NCI-H1048 (cell line): Measurements from ENCODE around the gene AKAP13.
A peak's percentile ranks its signal among the peaks of the same experiment; 100 is the strongest.
"Not testable (repeated sequence)": the region's sequence is repeated elsewhere in the genome, so short reads cannot be mapped to it uniquely, and the experiment has no call there.

ENCODE experiments used
- DNase-seq: peaks from one replicate; lab custom pipeline; 2025; lab: John Stamatoyannopoulos, UW

Gene AKAP13

GRCh38 chr15:85571780-85572179 is 191.4 kb downstream of the AKAP13 start:
- DNase-seq: no peak

- no peak for DNase-seq
Measured at GRCh38 chr15:85576392-85576791, 196.0 kb downstream of the AKAP13 start.

- DNase-seq: no peak
Measured at GRCh38 chr15:85578941-85579701, 198.7 kb downstream of the AKAP13 start.

- DNase-seq: no peak
Measured at GRCh38 chr15:85579957-85580694, 199.7 kb downstream of the AKAP13 start.

DNA sequence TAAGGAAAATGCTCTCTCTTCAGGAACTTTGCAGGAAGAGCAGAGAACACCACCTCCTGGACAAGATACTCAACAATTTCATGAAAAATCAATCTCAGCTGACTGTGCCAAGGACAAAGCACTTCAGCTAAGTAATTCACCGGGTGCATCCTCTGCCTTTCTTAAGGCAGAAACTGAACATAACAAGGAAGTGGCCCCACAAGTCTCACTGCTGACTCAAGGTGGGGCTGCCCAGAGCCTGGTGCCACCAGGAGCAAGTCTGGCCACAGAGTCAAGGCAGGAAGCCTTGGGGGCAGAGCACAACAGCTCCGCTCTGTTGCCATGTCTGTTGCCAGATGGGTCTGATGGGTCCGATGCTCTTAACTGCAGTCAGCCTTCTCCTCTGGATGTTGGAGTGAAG is 200.5 kb downstream of the AKAP13 start:
- DNase-seq: no peak

- no peak for DNase-seq
Measured at GRCh38 chr15:85581495-85581894, 201.1 kb downstream of the AKAP13 start.

DNA sequence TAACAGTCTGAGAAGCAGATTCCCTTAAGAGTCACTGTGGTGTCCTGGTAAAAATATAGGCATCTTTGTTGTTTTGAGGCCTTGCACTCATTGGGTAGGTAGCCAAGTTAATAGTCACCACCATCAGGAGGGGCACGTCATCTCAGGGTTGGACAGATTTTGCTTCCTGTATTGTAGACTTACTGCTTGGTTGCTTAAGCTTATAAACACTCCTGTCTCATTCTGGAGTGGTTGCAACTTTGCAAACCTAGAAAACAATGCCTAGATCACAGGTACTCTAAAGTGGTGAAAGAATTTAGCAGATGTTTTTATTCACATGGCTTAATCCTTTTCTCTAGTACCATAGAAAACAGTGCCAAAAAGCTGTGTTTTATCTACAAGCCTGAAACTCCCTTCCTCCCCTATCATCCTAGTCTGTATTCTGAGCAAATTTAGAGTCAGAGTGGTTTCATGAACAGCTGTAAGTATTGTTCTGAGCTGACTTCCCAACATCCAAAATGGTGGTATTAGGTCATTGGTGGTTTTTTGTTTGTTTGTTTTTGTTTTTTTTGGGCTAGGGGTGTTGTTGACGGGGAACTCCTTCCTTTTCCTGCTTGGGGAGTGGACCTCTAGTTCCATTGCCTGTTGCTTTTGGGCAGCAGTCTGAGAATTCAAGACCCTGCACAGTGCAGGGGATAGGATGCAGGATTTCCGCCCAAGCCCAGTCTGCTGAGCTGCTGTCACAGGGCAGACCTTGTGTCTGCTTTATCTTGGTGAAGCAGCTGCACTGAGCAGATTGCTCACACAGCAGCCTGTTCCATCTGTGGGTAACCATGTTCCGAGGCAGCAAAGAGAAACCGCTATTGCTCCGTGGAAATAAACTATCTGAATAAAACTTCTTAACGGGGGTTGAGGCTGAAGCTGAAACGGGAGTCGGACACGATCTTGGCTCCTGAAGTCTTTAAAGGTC is 202.0 kb downstream of the AKAP13 start:
- no peak for DNase-seq

GRCh38 chr15:85583442-85583841 is 203.0 kb downstream of the AKAP13 start:
- no peak for DNase-seq

DNA sequence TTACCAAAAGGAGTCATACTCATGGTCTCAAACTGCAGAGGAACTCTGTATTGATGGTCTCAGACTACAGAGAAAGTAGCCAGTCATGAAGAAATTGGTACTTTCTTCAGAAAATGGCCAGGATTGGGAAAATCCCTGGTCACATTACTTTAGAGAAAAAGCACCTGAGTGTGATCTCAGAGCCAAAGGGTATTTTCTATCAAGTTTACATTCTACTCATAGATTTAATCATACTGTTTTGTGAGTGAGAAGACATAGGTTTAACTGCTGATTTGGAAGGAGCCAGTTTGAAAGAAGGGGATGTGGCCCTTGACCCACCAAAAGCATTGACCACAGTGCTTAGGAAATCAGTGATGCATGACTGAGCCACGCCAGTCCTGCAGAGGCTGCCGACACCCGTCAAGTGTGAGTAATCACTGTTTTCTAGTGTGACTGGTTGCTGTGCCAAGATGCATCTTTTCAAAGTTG is 203.6 kb downstream of the AKAP13 start:
- DNase-seq: no peak

DNA sequence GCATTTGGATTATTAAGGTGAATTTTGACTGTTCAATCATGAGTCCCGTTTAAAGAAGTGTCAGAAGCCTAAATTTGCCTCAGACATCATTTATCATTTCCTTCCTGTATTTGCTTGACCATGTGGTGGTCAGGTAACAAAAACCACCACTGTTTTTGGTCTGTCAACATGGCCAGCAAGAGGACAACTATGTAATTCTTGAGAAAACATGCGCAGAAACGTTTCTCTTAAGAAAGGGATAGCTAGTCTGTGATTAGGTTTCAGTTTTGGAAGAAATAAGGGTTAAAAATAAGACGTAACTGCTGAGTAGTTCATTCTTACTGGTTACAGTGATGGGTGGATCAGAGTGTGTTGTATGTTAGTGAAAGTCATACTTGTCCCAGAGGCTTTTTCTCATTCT is 204.5 kb downstream of the AKAP13 start:
- DNase-seq: no peak

- not testable (repeated sequence) for DNase-seq
Measured at GRCh38 chr15:85586196-85586595, 205.8 kb downstream of the AKAP13 start.

DNA sequence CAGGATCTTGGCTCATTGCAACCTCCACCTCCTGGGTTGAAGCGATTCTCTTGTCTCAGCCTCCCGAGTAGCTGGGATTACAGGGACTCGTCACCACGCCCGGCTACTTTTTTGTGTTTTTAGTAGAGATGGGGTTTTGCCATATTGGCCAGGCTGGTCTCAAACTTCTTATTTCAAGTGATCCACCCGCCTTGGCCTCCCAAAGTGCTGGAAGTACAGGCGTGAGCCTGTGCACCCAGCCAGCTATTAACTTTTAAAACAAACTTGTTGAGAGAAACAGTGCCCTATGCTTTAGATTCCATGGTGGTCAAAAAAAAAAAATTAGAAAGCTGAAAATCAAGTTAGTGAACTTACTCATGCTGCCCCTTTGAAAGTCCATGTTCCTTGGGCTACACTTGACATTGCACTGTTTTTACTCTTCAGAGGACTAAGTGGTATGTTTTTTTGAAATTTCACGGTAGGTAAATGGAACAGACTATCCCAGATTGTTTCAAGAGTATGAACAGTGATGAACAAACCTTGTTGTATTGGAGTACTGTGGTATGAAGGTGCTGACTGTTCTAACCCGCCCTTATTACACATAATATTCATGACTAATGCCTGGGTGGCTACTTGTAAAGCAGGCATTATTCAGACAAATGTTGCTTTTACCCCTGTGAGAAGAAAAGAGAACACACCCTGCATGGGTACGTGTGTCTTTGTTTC is 207.5 kb downstream of the AKAP13 start:
- no peak for DNase-seq

GRCh38 chr15:85588677-85589076 is 208.3 kb downstream of the AKAP13 start:
- no peak for DNase-seq

DNA sequence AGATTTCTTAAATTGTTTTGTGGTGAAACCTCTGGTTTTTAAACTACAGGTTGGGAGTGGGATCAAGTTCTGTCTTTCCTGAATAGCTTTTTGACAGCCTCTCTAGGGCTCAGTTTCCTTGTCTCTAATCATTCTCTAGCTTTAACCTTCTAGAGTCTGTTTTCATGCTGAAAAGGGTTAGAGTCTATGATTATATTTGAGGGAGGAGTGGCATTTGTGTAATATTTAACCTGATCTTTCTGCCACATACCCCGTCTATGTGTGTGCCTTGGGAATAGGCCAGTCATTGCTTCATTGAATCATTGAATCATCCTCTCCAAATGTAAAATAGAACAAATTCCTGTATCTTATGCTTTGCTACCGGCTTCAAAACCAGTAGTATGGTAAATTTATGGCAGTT is 209.4 kb downstream of the AKAP13 start:
- DNase-seq: no peak

- DNase-seq: no peak
Measured at GRCh38 chr15:85591622-85592021, 211.2 kb downstream of the AKAP13 start.

GRCh38 chr15:85592148-85592547 is 211.7 kb downstream of the AKAP13 start:
- DNase-seq: peak; percentile 39

- DNase-seq: no peak
Measured at GRCh38 chr15:85593809-85594445, 213.5 kb downstream of the AKAP13 start.

DNA sequence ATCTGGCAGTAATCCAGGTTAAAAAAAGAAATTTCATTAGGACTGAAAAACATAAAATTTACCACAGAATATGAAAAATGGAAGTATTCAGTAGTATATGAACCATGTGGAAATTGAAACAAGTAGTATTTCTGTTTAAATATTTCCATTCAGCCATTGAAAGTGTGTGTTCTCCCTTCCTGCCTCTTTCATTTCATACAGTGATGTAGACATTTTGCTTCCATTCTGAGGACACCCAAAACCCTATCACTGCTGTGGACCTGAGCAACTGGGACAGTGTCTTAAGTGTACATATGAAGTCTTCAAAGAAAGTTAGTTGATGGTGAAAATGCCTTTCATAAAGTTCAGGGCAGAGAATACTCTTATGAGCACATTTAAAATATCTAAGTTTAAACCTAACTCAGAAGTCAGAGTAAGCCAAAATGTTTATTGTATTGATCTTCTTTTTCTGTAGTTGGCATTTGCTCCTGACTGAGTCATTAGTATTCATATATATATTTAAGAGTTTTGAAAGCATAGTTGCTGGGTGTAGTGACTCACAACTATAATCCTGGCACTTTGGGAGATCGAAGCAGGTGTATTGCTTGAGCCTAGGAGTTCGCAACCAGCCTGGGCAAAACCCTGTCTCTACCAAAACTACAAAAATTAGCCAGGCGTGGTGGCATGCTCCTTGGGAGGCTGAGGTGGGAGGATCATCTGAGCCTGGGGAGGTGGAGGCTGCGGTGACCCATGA is 215.6 kb downstream of the AKAP13 start:
- DNase-seq: no peak

GRCh38 chr15:85597155-85597815 is 216.9 kb downstream of the AKAP13 start:
- no peak for DNase-seq

DNA sequence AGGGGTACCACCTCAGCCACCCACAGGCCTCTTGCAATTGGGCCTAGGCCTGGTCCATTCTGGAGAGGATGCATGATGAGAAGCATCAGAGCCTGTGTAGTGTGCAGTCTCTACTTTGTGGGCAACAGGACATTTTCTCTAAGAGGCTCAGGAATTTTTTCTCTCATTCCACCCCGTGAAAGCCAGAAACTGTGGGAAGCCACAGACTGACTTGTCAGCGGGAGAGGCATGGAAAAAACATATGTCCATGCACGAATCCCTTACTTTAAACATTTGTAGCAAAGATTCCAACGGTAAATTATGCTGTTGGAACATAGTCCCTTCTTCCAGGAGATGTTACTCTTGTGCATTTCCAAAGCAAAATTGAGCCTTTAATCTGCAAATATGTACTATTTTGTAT is 217.8 kb downstream of the AKAP13 start:
- no peak for DNase-seq
